Activated CD8-positive, alpha-beta T cell treated with anti-CD3 and anti-CD28 coated beads for 36 hours (primary cell): ENCODE data around the gene IFNG-AS1. TPM values are rescaled to one million over a fixed set of nuclear protein-coding genes. Genes with fewer than 3 reads are reported as not detected.

ENCODE experiments used
- ATAC-seq: fragments of 200-7000 bp; cut with Tn5 transposase; one replicate; pipeline ENCODE4 v1.10.0; 2021; ENCODE audit warnings: mild to moderate bottlenecking, moderate library complexity
- CTCF ChIA-PET: fragments of 350-600 bp; sonication (Branson Sonifier 250); formaldehyde crosslinking; loops from one replicate; lab custom pipeline; 2021; ENCODE audit warnings: antibody characterized with exemption; lab: Charles Lee
- POLR2A ChIA-PET: fragments of 350-600 bp; sonication (Branson Sonifier 250); formaldehyde crosslinking; loops from one replicate; lab custom pipeline; 2021; ENCODE audit warnings: antibody characterized with exemption; lab: Charles Lee
- DNase-seq: peaks from one replicate; pipeline ENCODE4 v3.0.0-alpha.2; 2020
- H3K27ac Mint-ChIP-seq: one replicate; pipeline ENCODE4 v1.8.0; 2021; ENCODE audit warnings: mild to moderate bottlenecking, mixed read lengths
- H3K27me3 Mint-ChIP-seq: one replicate; pipeline ENCODE4 v1.8.0; 2021; ENCODE audit warnings: mixed read lengths
- H3K36me3 Mint-ChIP-seq: one replicate; pipeline ENCODE4 v1.8.0; 2021; ENCODE audit warnings: low read depth, mixed read lengths
- H3K4me1 Mint-ChIP-seq: one replicate; pipeline ENCODE4 v1.8.0; 2021; ENCODE audit warnings: low read depth, mixed read lengths
- H3K4me3 Mint-ChIP-seq: one replicate; pipeline ENCODE4 v1.8.0; 2021; ENCODE audit warnings: mild to moderate bottlenecking, moderate library complexity, mixed read lengths
- H3K9me3 Mint-ChIP-seq: one replicate; pipeline ENCODE4 v1.8.0; 2021; ENCODE audit warnings: mixed read lengths
- intact Hi-C: fragments of 100-400 bp; cut with micrococcal nuclease; formaldehyde crosslinking; loops from one replicate; pipeline ENCODE4 v1.10.0; 2022
- total RNA-seq, 2 experiments: library from RNA; stranded (reverse); gene quantifications; one replicate each; pipeline ENCODE4 v1.2.3, GENCODE V29; 2021
- TF ChIP-seq, protein P1 (sequence below): fragments of 200-600 bp; IDR thresholded peaks from one replicate; pipeline ENCODE4 v1.8.0; 2022; ENCODE audit warnings: antibody characterized with exemption, mild to moderate bottlenecking

The IFNG-AS1 gene
- total RNA-seq, 2 experiments from 2014 or later = 0.25 TPM; not detected in 1

- H3K4me1 Mint-ChIP-seq = peaks cover 8% of the 10 kb centered on the region
- ChIA-PET POLR2A (interaction anchor here (1.1 kb wide), 1 partner anchor 11 kb away, joined by 3 read pairs; no protein-coding TSS in a partner anchor), CTCF (interaction anchor here (1.8 kb wide), 1 partner anchor 23 kb away, joined by 7 read pairs; no protein-coding TSS in a partner anchor)
- H3K4me3 Mint-ChIP-seq = no peak overlapping the region
- intact Hi-C loops = no loop called here
- H3K9me3 Mint-ChIP-seq = peaks cover 31% of the 10 kb centered on the region
- TF ChIP-seq, protein P1, sequence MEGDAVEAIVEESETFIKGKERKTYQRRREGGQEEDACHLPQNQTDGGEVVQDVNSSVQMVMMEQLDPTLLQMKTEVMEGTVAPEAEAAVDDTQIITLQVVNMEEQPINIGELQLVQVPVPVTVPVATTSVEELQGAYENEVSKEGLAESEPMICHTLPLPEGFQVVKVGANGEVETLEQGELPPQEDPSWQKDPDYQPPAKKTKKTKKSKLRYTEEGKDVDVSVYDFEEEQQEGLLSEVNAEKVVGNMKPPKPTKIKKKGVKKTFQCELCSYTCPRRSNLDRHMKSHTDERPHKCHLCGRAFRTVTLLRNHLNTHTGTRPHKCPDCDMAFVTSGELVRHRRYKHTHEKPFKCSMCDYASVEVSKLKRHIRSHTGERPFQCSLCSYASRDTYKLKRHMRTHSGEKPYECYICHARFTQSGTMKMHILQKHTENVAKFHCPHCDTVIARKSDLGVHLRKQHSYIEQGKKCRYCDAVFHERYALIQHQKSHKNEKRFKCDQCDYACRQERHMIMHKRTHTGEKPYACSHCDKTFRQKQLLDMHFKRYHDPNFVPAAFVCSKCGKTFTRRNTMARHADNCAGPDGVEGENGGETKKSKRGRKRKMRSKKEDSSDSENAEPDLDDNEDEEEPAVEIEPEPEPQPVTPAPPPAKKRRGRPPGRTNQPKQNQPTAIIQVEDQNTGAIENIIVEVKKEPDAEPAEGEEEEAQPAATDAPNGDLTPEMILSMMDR = no peak
- ATAC-seq (no peak), DNase-seq (no peak)
- no peak overlapping the region for H3K27ac Mint-ChIP-seq
- no peaks in the 10 kb centered on the region for H3K27me3 Mint-ChIP-seq
- peaks cover 15% of the 10 kb centered on the region for H3K36me3 Mint-ChIP-seq
Measured at GRCh38 chr12:68063900-68064590, 74.8 kb downstream of the IFNG-AS1 start.

- Mint-ChIP-seq H3K4me1 (peaks cover 14% of the 10 kb centered on the region), H3K9me3 (peaks cover 24% of the 10 kb centered on the region), H3K27me3 (no peaks in the 10 kb centered on the region), H3K4me3 (no peak overlapping the region), H3K27ac (no peak overlapping the region), H3K36me3 (peaks cover 15% of the 10 kb centered on the region)
- no peak for ATAC-seq
- TF ChIP-seq, protein P1 = no peak
- intact Hi-C loops = no loop called here
- CTCF ChIA-PET = interaction anchor here (0.6 to 1.8 kb wide), 2 partner anchors 24 to 98 kb away, joined by 3 to 7 read pairs; no protein-coding TSS in a partner anchor
- no peak for DNase-seq
- POLR2A ChIA-PET = no interaction called here
Measured at GRCh38 chr12:68065163-68065562, 75.9 kb downstream of the IFNG-AS1 start.

DNA sequence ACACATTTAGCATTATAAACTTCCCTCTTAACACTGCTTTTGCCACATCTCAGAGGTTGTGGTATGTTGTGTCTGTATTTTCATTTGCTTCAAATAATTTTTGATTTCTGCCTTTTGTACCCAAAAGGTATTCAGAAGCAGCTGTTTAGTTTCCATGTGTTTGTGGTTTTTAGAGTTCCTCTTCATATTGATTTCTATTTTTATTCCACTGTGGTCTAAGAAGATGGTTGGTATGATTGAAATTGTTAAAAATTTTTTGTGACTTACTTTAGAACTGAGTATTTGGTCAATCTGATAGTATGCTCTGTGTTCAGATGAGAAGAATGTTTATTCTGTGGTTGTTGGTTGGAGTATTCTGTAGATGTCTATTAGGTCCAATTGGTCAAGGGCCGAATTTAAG, 76.4 kb downstream of the IFNG-AS1 start:
- POLR2A ChIA-PET = no interaction called here
- intact Hi-C loops = no loop called here
- CTCF ChIA-PET = interaction anchor here (1.8 kb wide), 1 partner anchor 24 kb away, joined by 7 read pairs; no protein-coding TSS in a partner anchor
- no peak overlapping the region for H3K27ac Mint-ChIP-seq
- peaks cover 23% of the 10 kb centered on the region for H3K9me3 Mint-ChIP-seq
- no peak for DNase-seq
- H3K36me3 Mint-ChIP-seq = peaks cover 15% of the 10 kb centered on the region
- no peak overlapping the region for H3K4me3 Mint-ChIP-seq
- H3K4me1 Mint-ChIP-seq = peaks cover 14% of the 10 kb centered on the region
- no peak for ATAC-seq
- H3K27me3 Mint-ChIP-seq = no peaks in the 10 kb centered on the region
- TF ChIP-seq, protein P1 = no peak

GRCh38 chr12:68067762-68068376, 78.6 kb downstream of the IFNG-AS1 start:
- peak; percentile 12 for DNase-seq
- H3K9me3 Mint-ChIP-seq = peaks cover 15% of the 10 kb centered on the region
- peaks cover 16% of the 10 kb centered on the region for H3K4me1 Mint-ChIP-seq

More at GRCh38 chr12:68067762-68068376, 78.6 kb downstream of the IFNG-AS1 start:
- ATAC-seq = peak; percentile 56
- Mint-ChIP-seq H3K27me3 (no peaks in the 10 kb centered on the region), H3K27ac (no peak overlapping the region), H3K36me3 (peaks cover 10% of the 10 kb centered on the region), H3K4me3 (no peak overlapping the region)
- TF ChIP-seq, protein P1 = peak; percentile 34
- intact Hi-C loops = no loop called here
- CTCF ChIA-PET = interaction anchor here (0.7 to 3.5 kb wide), 19 partner anchors 8 to 155 kb away, joined by 3 to 26 read pairs (median 4); no protein-coding TSS in a partner anchor
- POLR2A ChIA-PET = no interaction called here
